OCI-LY1 (cell line): ENCODE results near the gene PGLYRP1.

Source experiments
- EZH2 ChIP-seq: fragments of 200-600 bp; sonication (generic), shearing (Covaris generic); IDR thresholded peaks from 2 replicates; pipeline ENCODE4 v1.8.0; 2017; ENCODE audit warnings: borderline replicate concordance, mixed run types, mild to moderate bottlenecking, antibody characterized with exemption, low read length, moderate library complexity, mixed read lengths
- TF ChIP-seq, protein P1 (sequence below): fragments of 200-600 bp; sonication (generic), shearing (Covaris generic); IDR thresholded peaks from 2 replicates; pipeline ENCODE4 v1.5.1; 2017; ENCODE audit warnings: mild to moderate bottlenecking, antibody characterized with exemption, low read length, moderate library complexity, mixed read lengths

DNA sequence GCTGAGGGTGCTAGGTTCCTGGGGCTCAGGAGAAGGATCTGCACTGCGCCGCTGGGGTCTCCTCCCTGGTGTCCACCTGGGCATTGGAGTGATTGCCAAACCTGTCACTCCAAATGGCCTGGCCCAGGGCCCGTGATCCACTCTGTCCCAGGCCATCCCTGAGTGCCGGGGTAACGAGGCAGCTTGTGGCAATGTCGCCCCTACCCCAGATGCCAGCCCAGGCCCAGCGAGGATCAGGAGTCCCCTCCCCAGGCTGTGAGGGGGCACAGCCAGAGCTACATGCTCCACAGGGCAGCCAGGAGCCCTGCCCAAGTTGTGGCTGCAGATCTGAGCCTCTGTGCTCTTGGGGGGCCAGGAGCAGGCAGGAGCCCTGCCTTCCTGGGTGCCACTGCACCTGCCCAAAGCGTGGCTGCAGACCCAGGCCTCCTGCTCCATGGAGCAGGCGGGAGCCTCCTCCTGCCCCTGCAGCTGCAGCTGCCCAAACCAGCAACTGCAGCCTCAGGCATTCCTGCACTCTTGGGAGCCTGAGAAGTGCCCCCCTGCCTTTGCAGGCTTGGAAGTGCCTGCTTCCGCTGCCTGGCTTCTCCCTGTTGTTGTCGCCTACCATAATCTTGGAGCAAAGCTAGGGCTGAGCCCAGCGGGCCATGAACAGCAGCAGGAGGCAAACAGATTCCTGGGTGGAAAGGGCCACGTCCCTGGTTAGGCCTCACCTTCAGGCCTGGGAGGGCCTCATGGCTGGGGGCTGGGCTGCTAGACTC is 13.3 kb upstream of the PGLYRP1 start:
- TF ChIP-seq EZH2, result no peak
- TF ChIP-seq, protein P1, sequence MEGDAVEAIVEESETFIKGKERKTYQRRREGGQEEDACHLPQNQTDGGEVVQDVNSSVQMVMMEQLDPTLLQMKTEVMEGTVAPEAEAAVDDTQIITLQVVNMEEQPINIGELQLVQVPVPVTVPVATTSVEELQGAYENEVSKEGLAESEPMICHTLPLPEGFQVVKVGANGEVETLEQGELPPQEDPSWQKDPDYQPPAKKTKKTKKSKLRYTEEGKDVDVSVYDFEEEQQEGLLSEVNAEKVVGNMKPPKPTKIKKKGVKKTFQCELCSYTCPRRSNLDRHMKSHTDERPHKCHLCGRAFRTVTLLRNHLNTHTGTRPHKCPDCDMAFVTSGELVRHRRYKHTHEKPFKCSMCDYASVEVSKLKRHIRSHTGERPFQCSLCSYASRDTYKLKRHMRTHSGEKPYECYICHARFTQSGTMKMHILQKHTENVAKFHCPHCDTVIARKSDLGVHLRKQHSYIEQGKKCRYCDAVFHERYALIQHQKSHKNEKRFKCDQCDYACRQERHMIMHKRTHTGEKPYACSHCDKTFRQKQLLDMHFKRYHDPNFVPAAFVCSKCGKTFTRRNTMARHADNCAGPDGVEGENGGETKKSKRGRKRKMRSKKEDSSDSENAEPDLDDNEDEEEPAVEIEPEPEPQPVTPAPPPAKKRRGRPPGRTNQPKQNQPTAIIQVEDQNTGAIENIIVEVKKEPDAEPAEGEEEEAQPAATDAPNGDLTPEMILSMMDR, result no peak
